ENCODE measurements around the gene PODN.
A peak's percentile ranks its signal among the peaks of the same experiment; 100 is the strongest.

PODN gene

GRCh38 chr1:53091841-53092645 lies 30.0 kb downstream of the PODN start:
- peak; percentile 48 for DNase-seq

- no peak for DNase-seq
Measured at GRCh38 chr1:53092659-53093450, 30.8 kb downstream of the PODN start.

GRCh38 chr1:53093451-53093754 lies 31.4 kb downstream of the PODN start:
- DNase-seq, result no peak

- no peak for DNase-seq
Measured at GRCh38 chr1:53093778-53094532, 31.9 kb downstream of the PODN start.

GRCh38 chr1:53094533-53094919 lies 32.5 kb downstream of the PODN start:
- no peak for DNase-seq

GRCh38 chr1:53104289-53104913 lies 42.4 kb downstream of the PODN start:
- no peak for DNase-seq

- no peak for DNase-seq
Measured at GRCh38 chr1:53107090-53107489, 45.1 kb downstream of the PODN start.

GRCh38 chr1:53107570-53108322 lies 45.7 kb downstream of the PODN start:
- DNase-seq, result peak; percentile 82

GRCh38 chr1:53108646-53109580 lies 46.9 kb downstream of the PODN start:
- peak; percentile 45 for DNase-seq

GRCh38 chr1:53110370-53111072 lies 48.5 kb downstream of the PODN start:
- peak; percentile 79 for DNase-seq

GRCh38 chr1:53111073-53111556 lies 49.1 kb downstream of the PODN start:
- DNase-seq, result peak; percentile 16

GRCh38 chr1:53111693-53112092 lies 49.7 kb downstream of the PODN start:
- no peak for DNase-seq

- peak; percentile 87 for DNase-seq
Measured at GRCh38 chr1:53112271-53112774, 50.3 kb downstream of the PODN start.

GRCh38 chr1:53112861-53113260 lies 50.8 kb downstream of the PODN start:
- DNase-seq, result peak; percentile 10

- no peak for DNase-seq
Measured at GRCh38 chr1:53114090-53114489, 52.1 kb downstream of the PODN start.

GRCh38 chr1:53114581-53115400 lies 52.8 kb downstream of the PODN start:
- no peak for DNase-seq

GRCh38 chr1:53115403-53116306 lies 53.6 kb downstream of the PODN start:
- peak; percentile 19 for DNase-seq

GRCh38 chr1:53116307-53116810 lies 54.3 kb downstream of the PODN start:
- DNase-seq, result no peak

Data from fibroblast of upper back skin (primary cell).